HEK293 (cell line): ENCODE measurements around the gene SEMA4B.

Experiments used
- BCL11A ChIP-seq: fragments of 450-650 bp; formaldehyde crosslinking; IDR thresholded peaks from 2 replicates; pipeline ENCODE4 v1.5.1; 2016; ENCODE audit warnings: low read depth, missing biosample characterization, missing genetic modification characterization
- BCL11B ChIP-seq: fragments of 450-650 bp; formaldehyde crosslinking; IDR thresholded peaks from 2 replicates; pipeline ENCODE4 v1.5.1; 2016; ENCODE audit warnings: low read depth, missing biosample characterization, missing genetic modification characterization
- REST ChIP-seq: fragments of 450-650 bp; formaldehyde crosslinking; IDR thresholded peaks from 2 replicates; pipeline ENCODE4 v1.5.1; 2016; ENCODE audit warnings: missing biosample characterization, missing genetic modification characterization
- YY2 ChIP-seq: fragments of 450-650 bp; formaldehyde crosslinking; IDR thresholded peaks from 2 replicates; pipeline ENCODE4 v1.5.1; 2016; ENCODE audit warnings: missing biosample characterization, missing genetic modification characterization
- ZBTB10 ChIP-seq: fragments of 450-650 bp; formaldehyde crosslinking; IDR thresholded peaks from 2 replicates; pipeline ENCODE4 v1.5.1; 2016; ENCODE audit warnings: missing biosample characterization, missing genetic modification characterization
- ZNF146 ChIP-seq: fragments of 450-650 bp; formaldehyde crosslinking; IDR thresholded peaks from 2 replicates; pipeline ENCODE4 v1.5.1; 2016; ENCODE audit warnings: missing biosample characterization, missing genetic modification characterization
- ZNF311 ChIP-seq: fragments of 450-650 bp; formaldehyde crosslinking; IDR thresholded peaks from 2 replicates; pipeline ENCODE4 v1.5.1; 2017; ENCODE audit warnings: missing biosample characterization, missing genetic modification characterization, borderline replicate concordance
- ZNF394 ChIP-seq: fragments of 450-650 bp; formaldehyde crosslinking; IDR thresholded peaks from 2 replicates; pipeline ENCODE4 v1.5.1; 2016; ENCODE audit warnings: missing biosample characterization, missing genetic modification characterization, mild to moderate bottlenecking, moderate library complexity, borderline replicate concordance
- ZNF510 ChIP-seq: fragments of 450-650 bp; formaldehyde crosslinking; IDR thresholded peaks from 2 replicates; pipeline ENCODE4 v1.5.1; 2018; ENCODE audit warnings: mild to moderate bottlenecking, missing genetic modification characterization, missing biosample characterization; ENCODE audit not compliant: insufficient replicate concordance
- ZNF580 ChIP-seq: fragments of 450-650 bp; formaldehyde crosslinking; IDR thresholded peaks from 2 replicates; pipeline ENCODE4 v1.5.1; 2016; ENCODE audit warnings: missing biosample characterization, missing genetic modification characterization
- TF ChIP-seq, protein P1 (sequence below): fragments of 450-650 bp; formaldehyde crosslinking; IDR thresholded peaks from 2 replicates; pipeline ENCODE4 v1.5.1; 2016; ENCODE audit warnings: missing biosample characterization, missing genetic modification characterization
- TF ChIP-seq, protein P2 (sequence below): fragments of 450-650 bp; formaldehyde crosslinking; IDR thresholded peaks from 2 replicates; pipeline ENCODE4 v1.5.1; 2016; ENCODE audit warnings: missing biosample characterization, missing genetic modification characterization
- TF ChIP-seq, protein P3 (sequence below): fragments of 450-650 bp; formaldehyde crosslinking; IDR thresholded peaks from 2 replicates; pipeline ENCODE4 v1.5.1; 2016; ENCODE audit warnings: missing biosample characterization, missing genetic modification characterization
- TF ChIP-seq, protein P4 (sequence below): fragments of 450-650 bp; formaldehyde crosslinking; IDR thresholded peaks from 2 replicates; pipeline ENCODE4 v1.5.1; 2016; ENCODE audit warnings: missing biosample characterization, missing genetic modification characterization

- TF ChIP-seq, protein P1, sequence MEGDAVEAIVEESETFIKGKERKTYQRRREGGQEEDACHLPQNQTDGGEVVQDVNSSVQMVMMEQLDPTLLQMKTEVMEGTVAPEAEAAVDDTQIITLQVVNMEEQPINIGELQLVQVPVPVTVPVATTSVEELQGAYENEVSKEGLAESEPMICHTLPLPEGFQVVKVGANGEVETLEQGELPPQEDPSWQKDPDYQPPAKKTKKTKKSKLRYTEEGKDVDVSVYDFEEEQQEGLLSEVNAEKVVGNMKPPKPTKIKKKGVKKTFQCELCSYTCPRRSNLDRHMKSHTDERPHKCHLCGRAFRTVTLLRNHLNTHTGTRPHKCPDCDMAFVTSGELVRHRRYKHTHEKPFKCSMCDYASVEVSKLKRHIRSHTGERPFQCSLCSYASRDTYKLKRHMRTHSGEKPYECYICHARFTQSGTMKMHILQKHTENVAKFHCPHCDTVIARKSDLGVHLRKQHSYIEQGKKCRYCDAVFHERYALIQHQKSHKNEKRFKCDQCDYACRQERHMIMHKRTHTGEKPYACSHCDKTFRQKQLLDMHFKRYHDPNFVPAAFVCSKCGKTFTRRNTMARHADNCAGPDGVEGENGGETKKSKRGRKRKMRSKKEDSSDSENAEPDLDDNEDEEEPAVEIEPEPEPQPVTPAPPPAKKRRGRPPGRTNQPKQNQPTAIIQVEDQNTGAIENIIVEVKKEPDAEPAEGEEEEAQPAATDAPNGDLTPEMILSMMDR (tag by site-specific recombination) = no peak
- TF ChIP-seq ZBTB10 (tag by site-specific recombination) = no peak
- TF ChIP-seq, protein P2, sequence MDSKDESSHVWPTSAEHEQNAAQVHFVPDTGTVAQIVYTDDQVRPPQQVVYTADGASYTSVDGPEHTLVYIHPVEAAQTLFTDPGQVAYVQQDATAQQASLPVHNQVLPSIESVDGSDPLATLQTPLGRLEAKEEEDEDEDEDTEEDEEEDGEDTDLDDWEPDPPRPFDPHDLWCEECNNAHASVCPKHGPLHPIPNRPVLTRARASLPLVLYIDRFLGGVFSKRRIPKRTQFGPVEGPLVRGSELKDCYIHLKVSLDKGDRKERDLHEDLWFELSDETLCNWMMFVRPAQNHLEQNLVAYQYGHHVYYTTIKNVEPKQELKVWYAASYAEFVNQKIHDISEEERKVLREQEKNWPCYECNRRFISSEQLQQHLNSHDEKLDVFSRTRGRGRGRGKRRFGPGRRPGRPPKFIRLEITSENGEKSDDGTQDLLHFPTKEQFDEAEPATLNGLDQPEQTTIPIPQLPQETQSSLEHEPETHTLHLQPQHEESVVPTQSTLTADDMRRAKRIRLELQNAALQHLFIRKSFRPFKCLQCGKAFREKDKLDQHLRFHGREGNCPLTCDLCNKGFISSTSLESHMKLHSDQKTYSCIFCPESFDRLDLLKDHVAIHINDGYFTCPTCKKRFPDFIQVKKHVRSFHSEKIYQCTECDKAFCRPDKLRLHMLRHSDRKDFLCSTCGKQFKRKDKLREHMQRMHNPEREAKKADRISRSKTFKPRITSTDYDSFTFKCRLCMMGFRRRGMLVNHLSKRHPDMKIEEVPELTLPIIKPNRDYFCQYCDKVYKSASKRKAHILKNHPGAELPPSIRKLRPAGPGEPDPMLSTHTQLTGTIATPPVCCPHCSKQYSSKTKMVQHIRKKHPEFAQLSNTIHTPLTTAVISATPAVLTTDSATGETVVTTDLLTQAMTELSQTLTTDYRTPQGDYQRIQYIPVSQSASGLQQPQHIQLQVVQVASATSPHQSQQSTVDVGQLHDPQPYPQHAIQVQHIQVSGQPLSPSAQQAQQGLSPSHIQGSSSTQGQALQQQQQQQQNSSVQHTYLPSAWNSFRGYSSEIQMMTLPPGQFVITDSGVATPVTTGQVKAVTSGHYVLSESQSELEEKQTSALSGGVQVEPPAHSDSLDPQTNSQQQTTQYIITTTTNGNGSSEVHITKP (tag by site-specific recombination) = no peak
- TF ChIP-seq ZNF311 (tag by site-specific recombination) = no peak
- TF ChIP-seq BCL11B = no peak
- TF ChIP-seq YY2 (tag by site-specific recombination) = no peak
- TF ChIP-seq ZNF580 = no peak
- TF ChIP-seq, protein P3, sequence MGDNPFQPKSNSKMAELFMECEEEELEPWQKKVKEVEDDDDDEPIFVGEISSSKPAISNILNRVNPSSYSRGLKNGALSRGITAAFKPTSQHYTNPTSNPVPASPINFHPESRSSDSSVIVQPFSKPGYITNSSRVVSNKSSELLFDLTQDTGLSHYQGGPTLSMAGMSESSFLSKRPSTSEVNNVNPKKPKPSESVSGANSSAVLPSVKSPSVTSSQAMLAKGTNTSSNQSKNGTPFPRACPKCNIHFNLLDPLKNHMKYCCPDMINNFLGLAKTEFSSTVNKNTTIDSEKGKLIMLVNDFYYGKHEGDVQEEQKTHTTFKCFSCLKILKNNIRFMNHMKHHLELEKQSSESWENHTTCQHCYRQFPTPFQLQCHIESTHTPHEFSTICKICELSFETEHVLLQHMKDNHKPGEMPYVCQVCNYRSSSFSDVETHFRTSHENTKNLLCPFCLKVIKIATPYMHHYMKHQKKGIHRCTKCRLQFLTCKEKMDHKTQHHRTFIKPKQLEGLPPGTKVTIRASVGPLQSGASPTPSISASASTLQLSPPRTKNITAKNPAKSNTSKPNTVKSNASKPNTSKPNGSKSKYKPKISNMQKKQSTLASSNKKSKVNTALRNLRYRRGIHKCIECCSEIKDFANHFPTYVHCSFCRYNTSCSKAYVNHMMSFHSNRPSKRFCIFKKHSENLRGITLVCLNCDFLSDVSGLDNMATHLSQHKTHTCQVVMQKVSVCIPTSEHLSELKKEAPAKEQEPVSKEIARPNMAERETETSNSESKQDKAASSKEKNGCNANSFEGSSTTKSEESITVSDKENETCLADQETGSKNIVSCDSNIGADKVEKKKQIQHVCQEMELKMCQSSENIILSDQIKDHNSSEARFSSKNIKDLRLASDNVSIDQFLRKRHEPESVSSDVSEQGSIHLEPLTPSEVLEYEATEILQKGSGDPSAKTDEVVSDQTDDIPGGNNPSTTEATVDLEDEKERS (tag by site-specific recombination) = no peak
- no peak for TF ChIP-seq ZNF394
- no peak for TF ChIP-seq ZNF146 (tag by site-specific recombination)
- no peak for TF ChIP-seq ZNF510
- TF ChIP-seq, protein P4, sequence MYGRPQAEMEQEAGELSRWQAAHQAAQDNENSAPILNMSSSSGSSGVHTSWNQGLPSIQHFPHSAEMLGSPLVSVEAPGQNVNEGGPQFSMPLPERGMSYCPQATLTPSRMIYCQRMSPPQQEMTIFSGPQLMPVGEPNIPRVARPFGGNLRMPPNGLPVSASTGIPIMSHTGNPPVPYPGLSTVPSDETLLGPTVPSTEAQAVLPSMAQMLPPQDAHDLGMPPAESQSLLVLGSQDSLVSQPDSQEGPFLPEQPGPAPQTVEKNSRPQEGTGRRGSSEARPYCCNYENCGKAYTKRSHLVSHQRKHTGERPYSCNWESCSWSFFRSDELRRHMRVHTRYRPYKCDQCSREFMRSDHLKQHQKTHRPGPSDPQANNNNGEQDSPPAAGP (tag by site-specific recombination) = no peak
- no peak for TF ChIP-seq REST (tag by site-specific recombination)
- TF ChIP-seq BCL11A (tag by site-specific recombination) = no peak
Measured at GRCh38 chr15:90217671-90218394, 16.7 kb downstream of the SEMA4B start.
